HG02943 (cell line): Measurements from ENCODE around the gene TGFB2.

Experiments
- ATAC-seq: cut with Tn5 transposase; IDR thresholded peaks from one replicate; pipeline ENCODE4 v1.9.1; 2021; ENCODE audit warnings: mild to moderate bottlenecking, low read depth, moderate library complexity; ENCODE audit not compliant: unreplicated experiment

The TGFB2 gene

GRCh38 chr1:218413179-218413578 is 68.0 kb downstream of the TGFB2 start:
- no peak for ATAC-seq

- ATAC-seq, result no peak
These were observed 69.1 kb downstream of the TGFB2 start for GRCh38 chr1:218414060-218414728.

- ATAC-seq, result no peak
These were observed 70.6 kb downstream of the TGFB2 start for GRCh38 chr1:218415726-218416125.

GRCh38 chr1:218421531-218421930 is 76.4 kb downstream of the TGFB2 start:
- no peak for ATAC-seq

GRCh38 chr1:218424502-218424901 is 79.4 kb downstream of the TGFB2 start:
- ATAC-seq, result no peak

- ATAC-seq, result no peak
These were observed 80.7 kb downstream of the TGFB2 start for GRCh38 chr1:218425647-218426342.

GRCh38 chr1:218426343-218426657 is 81.2 kb downstream of the TGFB2 start:
- no peak for ATAC-seq

GRCh38 chr1:218429301-218429700 is 84.2 kb downstream of the TGFB2 start:
- ATAC-seq, result no peak

GRCh38 chr1:218430346-218430745 is 85.2 kb downstream of the TGFB2 start:
- ATAC-seq, result no peak

- ATAC-seq, result no peak
These were observed 85.7 kb downstream of the TGFB2 start for GRCh38 chr1:218430822-218431221.

GRCh38 chr1:218431476-218431875 is 86.3 kb downstream of the TGFB2 start:
- no peak for ATAC-seq

- ATAC-seq, result no peak
These were observed 88.6 kb downstream of the TGFB2 start for GRCh38 chr1:218433744-218434143.

- no peak for ATAC-seq
These were observed 90.4 kb downstream of the TGFB2 start for GRCh38 chr1:218435528-218435927.

- ATAC-seq, result no peak
These were observed 91.2 kb downstream of the TGFB2 start for GRCh38 chr1:218436346-218436745.

GRCh38 chr1:218436997-218437396 is 91.9 kb downstream of the TGFB2 start:
- no peak for ATAC-seq

GRCh38 chr1:218439541-218440295 is 94.6 kb downstream of the TGFB2 start:
- no peak for ATAC-seq

- no peak for ATAC-seq
These were observed 98.1 kb downstream of the TGFB2 start for GRCh38 chr1:218443255-218443654.

- ATAC-seq, result no peak
These were observed 99.0 kb downstream of the TGFB2 start for GRCh38 chr1:218444173-218444572.

- ATAC-seq, result no peak
These were observed 99.5 kb downstream of the TGFB2 start for GRCh38 chr1:218444588-218444987.

- no peak for ATAC-seq
These were observed 102.0 kb downstream of the TGFB2 start for GRCh38 chr1:218447010-218447689.

- ATAC-seq, result no peak
These were observed 106.3 kb downstream of the TGFB2 start for GRCh38 chr1:218451415-218451814.
